Limb (tissue), 2 donors: ENCODE data around the gene SFT2D2.

ENCODE experiments used
- DNase-seq, 2 donors: peaks; one replicate each; pipeline ENCODE4 v3.0.0-alpha.2; 2016; ENCODE audit errors: extremely low spot score in 2 of 2

Gene SFT2D2

DNA sequence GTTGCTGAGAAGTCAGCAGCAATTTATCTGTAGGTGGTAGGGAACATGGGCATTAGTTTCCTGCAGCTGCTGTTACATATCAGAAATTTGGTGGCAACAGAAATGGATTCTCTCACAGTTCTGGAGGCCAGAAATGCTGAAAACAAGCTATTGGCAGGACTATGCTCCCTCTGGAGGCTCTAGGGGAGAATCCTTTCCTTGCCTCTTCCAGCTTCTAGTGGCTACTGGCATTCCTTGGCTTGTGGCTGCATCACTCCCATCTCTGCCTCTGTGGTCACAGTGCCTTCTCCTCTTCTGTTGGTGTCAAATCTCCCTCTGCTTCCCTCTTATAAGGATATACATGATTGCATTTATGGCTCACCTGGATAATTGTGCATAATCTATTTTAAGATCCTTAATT lies 2.5 kb upstream of the SFT2D2 start:
- DNase-seq, result no peak

DNA sequence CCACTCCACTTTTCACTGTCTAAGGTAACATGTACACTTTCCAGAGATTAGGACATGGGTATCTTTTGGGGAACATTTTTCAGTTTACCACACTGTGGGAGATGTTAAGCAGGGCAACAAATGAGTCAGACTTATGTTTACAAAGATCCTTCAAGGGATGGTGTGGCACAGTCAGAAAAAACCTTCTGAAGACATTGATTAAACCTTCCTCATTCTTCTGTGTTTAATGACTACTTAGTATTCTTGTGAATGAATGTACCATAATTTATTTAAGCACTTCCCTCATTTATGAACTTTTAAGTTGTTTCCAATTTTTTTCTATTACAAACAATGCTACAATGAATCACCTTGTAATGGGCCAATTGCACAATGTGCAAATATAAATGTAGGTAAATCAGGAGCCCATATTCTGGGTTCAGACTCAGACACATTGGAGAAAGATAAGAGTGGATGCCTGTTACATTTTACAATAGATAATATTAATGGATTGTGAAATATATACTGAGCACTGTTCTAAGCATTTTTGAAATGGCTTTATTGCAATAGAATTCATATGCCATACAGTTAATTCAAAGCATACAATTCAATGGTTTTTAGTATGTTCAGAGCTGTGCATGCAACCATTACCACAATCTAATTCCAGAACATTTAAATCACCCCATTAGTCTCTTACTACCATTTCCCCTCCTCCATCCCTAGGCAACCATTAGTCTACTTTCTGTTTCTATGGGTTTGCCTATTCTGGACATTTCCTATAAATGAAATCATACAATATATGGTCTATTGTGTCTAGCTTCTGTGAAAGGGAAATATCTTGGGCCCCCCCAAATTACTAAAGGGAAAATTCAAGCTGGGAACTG lies 1.9 kb upstream of the SFT2D2 start:
- DNase-seq, result no peak

DNA sequence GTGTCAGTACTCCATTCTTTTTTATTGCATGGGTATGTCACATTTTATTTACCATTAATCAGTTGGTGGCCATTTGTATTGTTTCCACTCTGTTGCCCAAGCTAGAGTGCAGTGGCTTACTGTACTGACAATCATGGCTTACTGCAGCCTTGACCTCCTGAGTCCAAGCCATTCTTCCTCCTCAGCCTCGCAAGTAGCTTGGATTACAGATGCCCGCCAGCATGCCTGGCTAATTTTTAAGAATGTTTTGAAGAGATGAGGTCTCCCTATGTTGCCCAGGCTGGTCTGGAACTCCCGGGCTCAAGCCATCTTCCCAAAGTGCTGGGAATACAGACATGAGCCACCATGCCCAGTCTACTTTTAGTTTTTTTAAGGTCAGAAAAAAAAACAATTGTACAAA lies 813 bp upstream of the SFT2D2 start:
- no peak for DNase-seq

DNA sequence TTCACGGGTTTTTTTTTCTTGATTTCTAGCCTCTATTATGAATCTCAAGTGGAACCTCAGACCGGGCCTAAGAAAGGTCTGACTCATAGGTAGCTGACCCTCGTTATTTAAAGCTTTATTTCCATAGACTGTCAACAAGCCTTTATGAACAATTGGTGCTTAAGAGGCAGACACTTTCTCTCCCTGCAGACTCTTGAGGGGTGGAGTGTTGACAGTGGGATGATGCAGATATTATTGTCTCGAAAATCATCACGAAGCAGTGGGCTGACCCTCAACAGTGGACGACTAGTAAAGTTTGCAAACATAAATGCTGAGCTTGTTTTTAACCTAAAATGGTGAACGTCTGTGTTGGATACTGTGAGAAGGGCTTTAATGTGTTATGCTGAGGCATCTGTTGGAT lies 1.8 kb downstream of the SFT2D2 start:
- DNase-seq, result no peak

DNA sequence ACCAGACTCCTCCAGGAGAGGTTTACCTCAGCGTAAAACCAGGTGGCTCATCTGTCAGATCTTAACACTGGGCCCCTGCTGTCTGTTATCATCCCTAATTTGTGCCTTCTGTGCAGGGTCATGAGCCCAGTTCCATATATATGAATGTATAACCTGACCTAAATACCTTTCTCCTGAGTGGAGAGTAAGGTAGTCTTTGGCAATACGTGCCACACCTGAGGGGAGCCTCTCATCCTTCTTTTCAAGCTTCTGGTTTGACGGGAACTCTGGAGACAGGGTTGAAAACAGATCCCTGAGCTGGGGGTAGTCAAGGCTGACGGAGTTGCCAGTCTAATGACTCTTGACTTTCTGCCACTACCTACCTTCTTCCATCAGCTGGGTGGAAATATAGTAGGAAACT lies 4.1 kb downstream of the SFT2D2 start:
- no peak for DNase-seq

DNA sequence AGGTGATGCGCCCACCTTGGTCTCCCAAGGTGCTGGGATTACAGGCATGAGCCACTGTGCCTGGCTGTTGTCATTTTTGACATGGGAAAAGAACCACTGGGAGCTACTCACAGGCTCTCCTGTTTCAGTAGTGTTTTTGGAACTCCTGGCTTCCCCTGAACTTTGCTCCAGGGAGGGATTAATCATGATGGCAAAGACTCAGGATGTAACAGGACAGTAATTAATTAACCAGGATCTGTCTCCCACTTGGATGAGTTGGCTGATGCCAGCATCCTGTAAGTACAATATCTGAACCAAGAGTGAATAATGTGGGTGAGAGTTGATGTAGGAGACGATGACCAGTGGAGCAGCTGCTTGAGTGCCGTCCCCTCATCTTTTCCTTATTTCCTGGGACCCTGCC lies 4.9 kb downstream of the SFT2D2 start:
- no peak for DNase-seq

DNA sequence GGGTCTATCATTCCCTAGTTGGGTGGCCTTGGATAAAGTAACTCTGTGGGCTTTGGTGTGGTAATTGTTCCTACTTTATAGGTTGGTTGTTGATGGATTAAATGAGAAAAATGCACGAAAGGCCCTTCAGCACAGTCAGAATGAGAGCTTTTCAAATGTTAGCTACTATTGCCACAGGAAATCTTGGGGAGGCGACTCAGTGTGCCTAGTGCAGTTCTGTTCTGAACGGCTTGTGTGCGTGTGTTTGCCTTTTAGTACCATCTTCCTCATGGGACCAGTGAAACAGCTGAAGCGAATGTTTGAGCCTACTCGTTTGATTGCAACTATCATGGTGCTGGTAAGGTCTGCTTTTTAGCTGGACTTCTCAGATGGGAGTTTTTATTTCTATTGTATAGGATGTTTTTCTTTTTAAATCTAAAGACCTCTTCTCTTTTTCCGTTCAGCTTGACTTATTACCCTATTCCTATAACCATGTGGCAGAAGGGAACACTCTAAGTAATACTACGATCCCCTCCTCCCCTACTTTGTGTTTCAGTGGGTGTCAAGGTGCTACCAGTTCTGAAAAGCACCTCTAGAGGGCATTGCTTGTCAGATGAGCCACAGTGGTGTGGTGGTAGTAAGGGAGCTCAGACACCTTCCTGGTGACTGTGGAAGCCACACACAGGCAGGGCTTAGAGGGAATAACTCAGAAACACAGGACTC lies 9.2 kb downstream of the SFT2D2 start:
- no peak for DNase-seq

DNA sequence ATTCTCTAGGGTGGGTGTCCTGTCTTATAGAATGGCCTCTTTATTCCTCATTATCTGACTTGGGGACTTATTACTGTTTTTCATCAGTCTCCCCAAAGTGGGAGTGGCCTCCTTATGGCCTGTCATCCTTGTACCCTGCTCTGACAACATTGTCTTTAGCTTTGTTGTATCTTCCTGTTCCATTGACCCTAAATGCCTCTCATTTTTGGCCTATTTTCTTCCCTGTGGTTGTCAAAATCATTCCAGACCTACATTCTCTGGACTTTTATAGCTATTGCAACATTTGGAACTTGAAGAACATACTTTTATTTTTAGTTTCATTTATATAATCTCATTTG lies 9.7 kb downstream of the SFT2D2 start:
- no peak for DNase-seq

DNA sequence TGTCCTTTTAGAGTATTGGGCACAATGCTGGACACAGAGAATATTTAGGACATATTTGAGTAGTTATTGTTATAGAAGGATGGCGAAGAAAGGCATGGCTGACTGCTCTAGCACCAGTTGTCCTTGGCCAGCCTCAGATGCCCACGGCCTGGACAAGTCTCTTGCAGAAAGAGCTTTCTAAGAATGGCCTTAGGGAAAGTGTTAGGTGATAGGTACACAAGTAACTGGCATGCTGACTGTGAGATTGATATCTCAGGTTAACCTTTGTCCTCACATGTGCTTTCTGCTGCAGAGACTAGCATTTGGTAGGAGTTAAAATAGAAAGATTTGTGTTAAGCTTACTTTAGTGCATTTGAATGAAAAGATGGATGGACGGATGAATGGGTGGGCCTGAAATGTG lies 10.1 kb downstream of the SFT2D2 start:
- DNase-seq, result no peak

DNA sequence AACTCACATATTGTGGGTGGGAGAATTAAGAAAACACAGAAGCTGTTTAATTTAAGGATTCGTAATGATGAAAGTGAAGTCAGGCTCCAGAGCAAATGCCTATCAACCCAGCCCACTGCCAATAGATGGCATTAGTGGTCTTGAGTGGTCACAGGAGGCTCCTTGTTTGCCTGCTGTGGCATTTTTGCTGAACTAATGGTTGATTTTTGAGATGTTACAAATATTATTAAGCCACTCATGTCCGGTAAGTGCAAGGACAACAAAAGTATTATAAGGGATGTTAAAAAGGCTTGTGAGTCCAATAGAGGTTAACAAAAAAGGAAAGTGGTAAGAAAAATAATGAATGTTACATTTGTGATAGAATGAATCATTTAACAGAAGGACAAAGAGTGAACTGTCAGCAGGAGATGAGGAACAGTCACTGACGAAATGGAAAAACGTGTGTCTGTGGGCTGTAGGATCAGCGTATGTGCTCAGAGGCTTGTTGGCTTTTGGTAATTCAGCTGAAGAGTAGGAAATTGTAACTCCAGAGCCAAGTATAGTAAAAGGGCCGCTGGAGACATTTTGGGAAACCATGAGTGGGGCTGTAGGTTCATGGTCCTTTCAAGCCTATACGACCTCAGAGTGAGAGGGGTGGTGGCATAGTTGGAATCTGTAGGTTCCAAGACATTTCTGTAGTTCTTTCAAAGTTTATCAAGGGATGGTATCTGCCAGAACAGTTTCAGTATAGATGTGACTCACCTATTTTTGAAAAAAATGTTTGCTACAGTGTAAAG lies 11.2 kb downstream of the SFT2D2 start:
- no peak for DNase-seq

DNA sequence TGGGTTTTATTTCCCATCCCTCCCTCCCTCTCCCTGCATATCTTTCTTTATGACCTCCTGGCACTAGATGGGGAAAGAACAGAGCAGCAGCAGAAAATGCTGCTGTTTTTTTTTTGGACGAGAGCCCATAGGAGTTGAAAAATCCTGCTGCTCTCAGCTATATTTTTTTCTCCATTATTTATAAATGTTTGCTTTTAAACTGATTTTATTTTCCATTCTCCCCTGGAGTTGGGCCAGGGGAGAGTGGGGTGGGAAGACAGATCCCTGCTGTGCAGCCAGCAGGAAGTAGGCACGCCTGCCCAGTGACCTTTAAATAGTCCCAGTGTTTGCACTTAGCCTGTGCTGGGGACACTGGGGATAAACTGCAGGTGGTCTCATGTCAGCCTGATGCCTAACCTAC lies 17.4 kb downstream of the SFT2D2 start:
- DNase-seq, result no peak

DNA sequence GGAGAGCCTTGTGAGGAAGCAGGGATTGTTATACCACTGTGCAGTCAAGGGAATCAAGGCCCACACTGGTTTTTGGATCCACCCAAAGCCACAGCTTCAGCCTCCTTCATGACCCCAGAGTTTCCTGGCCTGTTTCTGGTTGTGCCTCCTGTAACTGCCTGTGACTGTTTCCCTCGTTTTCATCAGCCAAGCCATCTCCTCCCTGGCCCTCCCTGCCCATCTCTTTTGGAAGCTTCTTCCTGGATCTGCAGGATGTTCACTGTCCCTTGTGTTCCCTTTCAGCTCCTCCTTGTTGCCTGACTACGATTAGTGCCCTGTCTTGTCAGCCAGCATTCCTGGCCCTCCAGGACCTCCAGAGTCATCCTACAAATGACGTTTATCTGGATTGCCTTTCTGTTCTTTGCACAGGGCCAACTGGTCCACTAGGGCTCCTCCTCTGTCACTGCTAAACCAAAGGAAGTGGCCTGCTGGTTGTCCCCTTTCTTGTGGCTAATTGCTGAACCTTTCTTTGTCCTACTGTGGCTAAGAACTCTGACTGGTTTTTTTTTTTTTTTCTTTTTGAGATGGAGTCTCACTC lies 17.9 kb downstream of the SFT2D2 start:
- no peak for DNase-seq

DNA sequence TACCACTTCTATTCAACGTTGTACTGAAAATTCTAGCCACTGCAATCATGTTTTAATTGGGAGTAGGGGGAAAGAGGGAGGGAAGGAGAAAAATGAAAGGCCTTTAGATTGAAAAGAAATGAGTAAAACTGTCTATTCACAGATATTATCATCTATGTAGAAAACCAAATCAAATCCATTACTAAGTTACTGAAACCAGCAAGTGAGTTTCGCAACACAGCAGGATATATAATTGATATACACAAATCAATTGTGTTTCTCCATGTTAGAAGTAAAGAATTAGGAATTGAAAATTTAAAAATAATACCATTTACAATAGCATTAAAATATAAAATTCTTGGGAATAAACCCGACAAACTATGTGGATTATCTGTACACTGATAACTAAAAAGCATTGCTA lies 19.2 kb downstream of the SFT2D2 start:
- no peak for DNase-seq

DNA sequence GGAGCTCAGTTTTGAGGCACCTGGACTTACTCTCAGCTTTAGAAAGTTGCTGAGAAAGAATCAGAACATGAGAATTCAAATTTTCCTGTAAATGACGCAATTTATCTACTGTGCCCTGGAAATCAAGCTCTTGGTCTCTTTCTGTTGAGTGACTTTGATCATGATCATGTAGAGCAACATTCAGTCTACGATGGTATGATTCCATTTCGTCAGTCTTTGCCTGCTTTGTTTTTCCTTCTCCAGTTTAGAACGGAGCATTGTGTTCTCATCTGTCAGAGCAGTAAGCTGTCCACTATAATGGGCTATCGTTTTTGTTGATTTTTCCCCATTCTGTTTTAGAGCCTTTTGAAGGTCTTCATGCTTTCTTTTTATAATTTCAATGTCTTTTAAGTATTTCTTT lies 20.7 kb downstream of the SFT2D2 start:
- no peak for DNase-seq

DNA sequence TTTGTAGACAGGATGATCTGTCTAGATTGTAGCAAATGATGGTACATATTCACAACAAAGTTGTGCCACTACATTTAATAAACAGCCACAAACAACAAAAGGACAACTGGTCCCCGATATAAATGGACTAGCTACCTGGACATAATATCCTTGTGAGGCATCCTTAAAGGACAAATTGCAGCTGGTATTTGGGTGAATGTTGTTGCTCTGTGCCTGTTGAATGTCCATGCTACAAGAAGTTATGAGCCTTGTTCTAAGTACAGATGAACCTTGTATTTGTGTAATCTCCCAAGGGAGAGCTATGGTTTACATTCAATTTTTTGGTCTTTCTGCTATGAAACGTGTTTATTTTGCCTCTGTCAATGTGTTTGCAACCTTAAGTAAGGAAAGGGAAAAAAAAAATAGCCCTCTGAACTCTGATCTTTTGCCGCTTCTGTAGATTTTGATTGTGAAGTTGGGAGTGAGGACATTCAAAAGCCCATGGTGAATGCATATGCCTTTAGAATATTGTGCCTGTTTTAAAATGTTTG lies 26.5 kb downstream of the SFT2D2 start:
- DNase-seq, result no peak

DNA sequence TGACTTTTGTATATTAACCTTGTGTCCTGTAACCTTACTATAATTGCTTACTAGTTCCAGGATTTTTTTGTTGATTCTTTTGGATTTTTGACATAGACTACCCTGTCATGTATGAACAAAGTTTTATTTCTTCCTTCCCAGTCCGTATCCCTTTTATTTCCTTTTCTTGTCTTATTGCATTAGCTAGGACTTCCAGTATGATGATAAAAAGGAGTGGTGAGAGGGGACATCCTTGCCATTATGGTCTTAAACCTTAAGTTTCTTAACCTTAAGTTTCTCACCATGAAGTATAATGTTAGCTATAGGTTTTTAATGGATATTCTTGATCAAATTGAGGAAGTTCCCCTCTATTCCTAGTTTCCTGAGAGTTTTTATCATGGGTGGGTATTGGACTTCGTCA lies 30.4 kb downstream of the SFT2D2 start:
- DNase-seq, result no peak

DNA sequence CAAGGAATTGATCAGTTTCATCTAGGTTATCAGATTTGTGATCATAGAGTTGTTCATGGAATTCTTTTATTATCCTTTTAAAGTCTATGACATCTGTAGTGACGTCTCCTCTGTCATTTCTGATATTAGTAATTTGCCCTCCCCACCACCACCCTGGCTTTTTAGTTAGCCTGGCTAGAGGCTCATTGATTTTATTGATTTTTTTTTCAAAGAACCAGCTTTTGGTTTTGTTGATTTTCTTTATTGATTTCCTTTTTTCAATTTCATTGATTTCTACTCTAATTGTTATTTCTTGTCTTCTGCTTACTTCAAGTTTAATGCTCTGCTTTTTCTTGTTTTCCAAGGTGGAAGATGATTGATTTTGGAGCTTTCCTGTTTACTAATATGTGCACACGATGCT lies 31.6 kb downstream of the SFT2D2 start:
- no peak for DNase-seq

DNA sequence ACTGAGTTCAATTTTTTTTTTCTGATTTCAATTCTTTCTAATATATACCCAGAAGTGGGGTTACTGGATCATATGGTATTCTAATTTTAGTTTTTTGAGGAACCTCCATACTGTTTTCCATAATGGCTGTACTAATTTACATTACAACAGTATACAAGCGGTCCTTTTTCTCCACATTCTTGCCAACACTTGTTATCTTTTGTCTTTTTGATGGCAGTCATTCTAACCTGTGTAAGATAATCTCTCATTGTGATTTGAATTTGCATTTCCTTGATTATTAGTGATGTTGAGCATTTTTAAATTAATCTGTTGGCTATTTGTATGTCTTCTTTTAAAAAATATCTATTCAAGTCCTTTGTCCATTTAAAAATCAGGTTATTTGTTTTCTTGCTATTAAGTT lies 33.8 kb downstream of the SFT2D2 start:
- DNase-seq, result no peak

DNA sequence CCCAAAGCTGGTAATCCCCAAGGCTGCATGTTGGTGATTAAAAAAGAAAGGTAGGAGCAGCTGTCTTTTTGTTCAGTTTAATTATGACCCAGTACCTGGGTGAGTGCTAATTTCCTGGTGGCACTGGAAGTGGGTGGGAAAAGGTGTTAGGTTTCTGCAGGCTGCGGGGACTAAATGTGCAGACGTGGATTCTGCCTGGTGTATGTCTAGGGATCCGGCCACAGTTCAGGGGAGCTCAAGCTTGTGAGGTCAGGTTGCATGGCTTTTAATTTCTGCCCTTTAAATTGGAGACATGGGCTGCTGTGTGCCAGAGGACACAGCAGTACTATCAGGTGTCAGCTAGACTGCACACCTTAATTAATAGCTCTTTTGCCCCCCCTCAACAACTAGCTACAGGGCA lies 34.6 kb downstream of the SFT2D2 start:
- DNase-seq, result no peak

DNA sequence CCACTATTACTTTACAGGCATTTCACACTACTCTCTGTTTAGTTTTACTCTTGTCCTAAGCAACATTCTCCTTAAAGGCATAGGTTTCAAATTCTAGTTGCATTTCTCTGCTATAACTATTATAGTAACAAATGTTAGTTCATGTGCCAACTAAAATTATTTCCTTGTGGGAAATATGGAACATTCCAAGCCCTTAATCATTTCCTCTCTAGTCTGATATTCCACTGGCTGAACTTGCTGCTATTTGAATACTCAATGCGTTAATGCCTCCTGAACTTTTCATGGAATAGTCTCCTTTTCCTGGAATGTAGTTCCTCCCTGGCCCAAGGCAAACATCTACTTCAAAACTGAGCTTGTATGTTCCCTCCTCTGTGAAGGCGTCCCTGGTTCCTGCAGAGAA lies 35.6 kb downstream of the SFT2D2 start:
- peak in 1 of 2 donors; percentile 84 for DNase-seq

DNA sequence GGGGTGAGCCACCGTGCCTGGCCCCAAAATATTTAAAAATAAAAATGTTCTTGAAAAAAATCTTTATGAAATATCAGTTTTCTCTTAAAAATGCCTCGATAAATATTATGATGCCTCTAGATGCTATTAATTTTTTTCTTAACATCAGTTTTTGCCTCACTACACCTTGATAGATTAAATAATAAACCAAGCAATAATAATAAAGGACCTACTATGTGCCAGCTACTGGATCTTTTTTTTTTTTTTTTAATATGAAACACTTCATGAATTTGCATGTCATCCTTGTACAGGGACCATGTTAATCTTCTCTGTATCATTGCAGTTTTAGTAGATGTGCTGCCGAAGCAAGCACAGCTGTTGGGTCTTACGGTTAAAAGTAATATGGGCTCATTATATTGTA lies 37.3 kb downstream of the SFT2D2 start:
- DNase-seq, result no peak

DNA sequence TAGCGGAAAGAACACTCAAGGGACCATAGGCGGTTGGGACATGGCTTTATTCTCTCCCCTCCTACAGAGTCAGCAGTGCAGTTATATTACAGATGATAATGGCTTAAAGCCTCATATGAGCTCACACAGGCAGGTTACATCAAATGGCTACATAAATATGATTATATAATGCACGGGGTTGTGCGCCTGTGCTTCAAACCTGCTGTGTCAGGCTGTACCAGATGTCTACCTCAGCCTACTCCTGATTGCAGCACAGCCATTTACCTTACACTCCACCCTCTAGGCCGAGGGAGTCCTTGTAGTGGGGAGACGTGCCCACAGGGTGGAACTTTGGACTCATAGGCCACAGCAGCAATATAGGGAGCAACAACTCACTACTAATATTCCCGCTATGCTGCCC lies 38.5 kb downstream of the SFT2D2 start:
- no peak for DNase-seq
